ENCODE measurements around the gene MTRR.

DNA sequence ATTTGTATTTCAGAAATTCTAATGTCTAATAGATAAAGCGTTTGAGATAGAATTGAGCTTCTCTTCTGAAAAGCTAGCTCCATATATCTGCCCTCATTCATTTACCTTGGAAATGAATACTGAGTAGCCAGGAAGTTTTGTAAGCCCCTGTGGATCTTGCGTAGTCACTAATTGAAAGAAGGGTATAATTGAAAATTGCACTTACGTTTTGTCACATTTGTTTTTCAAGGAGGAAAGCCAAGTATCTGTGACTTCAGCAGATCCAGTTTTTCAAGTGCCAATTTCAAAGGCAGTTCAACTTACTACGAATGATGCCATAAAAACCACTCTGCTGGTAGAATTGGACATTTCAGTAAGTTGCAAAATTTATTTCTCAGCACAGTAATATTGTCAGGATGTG is 14.0 kb downstream of the MTRR start:
- TF ChIP-seq, protein P1, sequence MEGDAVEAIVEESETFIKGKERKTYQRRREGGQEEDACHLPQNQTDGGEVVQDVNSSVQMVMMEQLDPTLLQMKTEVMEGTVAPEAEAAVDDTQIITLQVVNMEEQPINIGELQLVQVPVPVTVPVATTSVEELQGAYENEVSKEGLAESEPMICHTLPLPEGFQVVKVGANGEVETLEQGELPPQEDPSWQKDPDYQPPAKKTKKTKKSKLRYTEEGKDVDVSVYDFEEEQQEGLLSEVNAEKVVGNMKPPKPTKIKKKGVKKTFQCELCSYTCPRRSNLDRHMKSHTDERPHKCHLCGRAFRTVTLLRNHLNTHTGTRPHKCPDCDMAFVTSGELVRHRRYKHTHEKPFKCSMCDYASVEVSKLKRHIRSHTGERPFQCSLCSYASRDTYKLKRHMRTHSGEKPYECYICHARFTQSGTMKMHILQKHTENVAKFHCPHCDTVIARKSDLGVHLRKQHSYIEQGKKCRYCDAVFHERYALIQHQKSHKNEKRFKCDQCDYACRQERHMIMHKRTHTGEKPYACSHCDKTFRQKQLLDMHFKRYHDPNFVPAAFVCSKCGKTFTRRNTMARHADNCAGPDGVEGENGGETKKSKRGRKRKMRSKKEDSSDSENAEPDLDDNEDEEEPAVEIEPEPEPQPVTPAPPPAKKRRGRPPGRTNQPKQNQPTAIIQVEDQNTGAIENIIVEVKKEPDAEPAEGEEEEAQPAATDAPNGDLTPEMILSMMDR (IDR thresholded peaks at IDR 0.05; ENCODE audit: low read length), result no peak
- no peak for TF ChIP-seq EZH2 (optimal IDR thresholded peaks at IDR 0.05; ENCODE audit: low read depth, low read length)

Data from MM.1S (cell line).